ENCODE measurements around the gene BNC2. TPM values are rescaled to one million over a fixed set of nuclear protein-coding genes. Genes with fewer than 3 reads are reported as not detected.

BNC2 gene
- total RNA-seq, 2 experiments from 2014 or later = not detected

- intact Hi-C loops (cut with micrococcal nuclease) = no loop called here
- no peak overlapping the region for H3K4me3 Mint-ChIP-seq
- no peaks in the 10 kb centered on the region for H3K9me3 Mint-ChIP-seq
- no peak for DNase-seq
- H3K27me3 Mint-ChIP-seq (ENCODE audit: low read depth) = no peaks in the 10 kb centered on the region
- no peaks in the 10 kb centered on the region for H3K4me1 Mint-ChIP-seq (ENCODE audit: low read depth)
- H3K36me3 Mint-ChIP-seq (ENCODE audit: low read depth) = no peaks in the 10 kb centered on the region
- no peak overlapping the region for H3K27ac Mint-ChIP-seq
- CTCF ChIA-PET = no interaction called here
These were observed 230.8 kb downstream of the BNC2 start for GRCh38 chr9:16639644-16640043.

DNA sequence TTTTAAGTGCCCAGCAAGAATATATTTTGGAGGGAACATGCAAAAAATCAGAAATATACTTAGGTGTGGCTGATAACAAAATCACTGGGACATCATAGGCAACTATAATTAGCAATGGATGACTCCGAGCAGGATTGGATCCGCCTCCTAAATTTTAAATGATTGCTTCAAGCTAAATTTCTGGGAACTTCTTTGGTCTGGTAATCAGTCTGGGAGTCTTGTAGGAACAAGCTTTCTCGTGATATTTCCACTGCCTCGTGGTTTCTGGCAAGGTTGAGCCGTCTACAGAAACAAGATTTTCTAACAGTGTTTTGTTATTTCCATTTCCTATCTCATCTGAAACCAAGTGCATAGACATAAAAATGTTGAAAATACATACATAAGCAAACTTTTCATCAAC is 232.6 kb downstream of the BNC2 start:
- no peaks in the 10 kb centered on the region for H3K36me3 Mint-ChIP-seq (ENCODE audit: low read depth)
- no peaks in the 10 kb centered on the region for H3K27me3 Mint-ChIP-seq (ENCODE audit: low read depth)
- H3K4me3 Mint-ChIP-seq = no peak overlapping the region
- H3K9me3 Mint-ChIP-seq = no peaks in the 10 kb centered on the region
- no peak overlapping the region for H3K27ac Mint-ChIP-seq
- H3K4me1 Mint-ChIP-seq (ENCODE audit: low read depth) = no peaks in the 10 kb centered on the region
- CTCF ChIA-PET = no interaction called here
- no peak for DNase-seq
- intact Hi-C loops (cut with micrococcal nuclease) = no loop called here

GRCh38 chr9:16637218-16637617 is 233.3 kb downstream of the BNC2 start:
- no peak for DNase-seq
- intact Hi-C loops (cut with micrococcal nuclease) = no loop called here
- no peaks in the 10 kb centered on the region for H3K9me3 Mint-ChIP-seq
- CTCF ChIA-PET = interaction anchor here (0.6 kb wide), 1 partner anchor 13 kb away, joined by 3 read pairs; no protein-coding TSS in a partner anchor
- no peak overlapping the region for H3K4me3 Mint-ChIP-seq
- H3K36me3 Mint-ChIP-seq (ENCODE audit: low read depth) = no peaks in the 10 kb centered on the region
- no peaks in the 10 kb centered on the region for H3K4me1 Mint-ChIP-seq (ENCODE audit: low read depth)
- H3K27ac Mint-ChIP-seq = no peak overlapping the region
- H3K27me3 Mint-ChIP-seq (ENCODE audit: low read depth) = no peaks in the 10 kb centered on the region

DNA sequence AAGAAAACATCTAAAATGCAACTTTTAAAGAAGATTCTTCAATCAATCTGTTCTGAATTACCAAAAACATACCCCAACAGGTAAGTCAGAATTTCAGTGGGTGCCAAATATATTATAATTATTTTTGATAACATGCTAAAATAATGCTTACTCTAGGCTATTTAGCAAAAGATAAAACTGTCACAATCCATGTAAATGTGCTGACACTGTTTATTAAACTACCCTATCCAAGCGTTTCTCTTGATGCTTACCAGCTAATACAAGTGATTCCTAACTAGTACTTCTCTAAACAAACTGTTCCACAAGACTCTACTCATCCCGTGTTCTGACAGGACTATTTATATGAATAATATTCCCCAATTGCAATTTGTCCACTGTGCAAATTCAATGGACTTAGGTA is 236.7 kb downstream of the BNC2 start:
- Mint-ChIP-seq H3K27me3 (ENCODE audit: low read depth) (no peaks in the 10 kb centered on the region), H3K9me3 (no peaks in the 10 kb centered on the region), H3K4me3 (no peak overlapping the region), H3K36me3 (ENCODE audit: low read depth) (no peaks in the 10 kb centered on the region), H3K27ac (no peak overlapping the region), H3K4me1 (ENCODE audit: low read depth) (no peaks in the 10 kb centered on the region)
- CTCF ChIA-PET = no interaction called here
- intact Hi-C loops (cut with micrococcal nuclease) = no loop called here
- no peak for DNase-seq

- intact Hi-C loops (cut with micrococcal nuclease) = no loop called here
- Mint-ChIP-seq H3K4me3 (no peak overlapping the region), H3K27me3 (ENCODE audit: low read depth) (no peaks in the 10 kb centered on the region), H3K27ac (no peak overlapping the region), H3K9me3 (no peaks in the 10 kb centered on the region), H3K36me3 (ENCODE audit: low read depth) (no peaks in the 10 kb centered on the region), H3K4me1 (ENCODE audit: low read depth) (no peaks in the 10 kb centered on the region)
- CTCF ChIA-PET = no interaction called here
- DNase-seq = no peak
These were observed 242.1 kb downstream of the BNC2 start for GRCh38 chr9:16628413-16628812.

- no peaks in the 10 kb centered on the region for H3K4me1 Mint-ChIP-seq (ENCODE audit: low read depth)
- H3K4me3 Mint-ChIP-seq = no peak overlapping the region
- DNase-seq = no peak
- CTCF ChIA-PET = no interaction called here
- H3K36me3 Mint-ChIP-seq (ENCODE audit: low read depth) = no peaks in the 10 kb centered on the region
- intact Hi-C loops (cut with micrococcal nuclease) = no loop called here
- no peaks in the 10 kb centered on the region for H3K9me3 Mint-ChIP-seq
- H3K27me3 Mint-ChIP-seq (ENCODE audit: low read depth) = no peaks in the 10 kb centered on the region
- no peak overlapping the region for H3K27ac Mint-ChIP-seq
These were observed 242.5 kb downstream of the BNC2 start for GRCh38 chr9:16627967-16628366.

DNA sequence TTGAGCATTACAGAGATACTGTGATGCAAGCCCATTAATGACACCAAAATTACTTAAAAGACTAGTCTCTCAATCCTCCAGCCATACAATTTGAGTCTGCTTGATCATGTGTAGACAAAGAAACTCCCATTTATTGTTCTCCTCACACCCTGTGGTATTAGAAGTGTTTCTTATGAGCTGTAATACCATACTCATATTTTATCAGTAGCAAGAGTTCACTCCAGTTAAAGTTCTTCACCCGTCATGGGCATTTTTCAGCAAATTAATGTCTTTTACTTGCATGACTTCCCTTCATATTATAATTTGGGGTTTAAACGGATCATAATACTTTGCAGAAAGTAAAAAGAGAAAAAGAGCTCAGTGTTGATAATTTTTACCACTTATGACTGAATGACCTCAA is 242.9 kb downstream of the BNC2 start:
- Mint-ChIP-seq H3K27ac (no peak overlapping the region), H3K27me3 (ENCODE audit: low read depth) (no peaks in the 10 kb centered on the region), H3K36me3 (ENCODE audit: low read depth) (no peaks in the 10 kb centered on the region), H3K4me1 (ENCODE audit: low read depth) (no peaks in the 10 kb centered on the region), H3K4me3 (no peak overlapping the region), H3K9me3 (no peaks in the 10 kb centered on the region)
- intact Hi-C loops (cut with micrococcal nuclease) = no loop called here
- no peak for DNase-seq
- CTCF ChIA-PET = no interaction called here

DNA sequence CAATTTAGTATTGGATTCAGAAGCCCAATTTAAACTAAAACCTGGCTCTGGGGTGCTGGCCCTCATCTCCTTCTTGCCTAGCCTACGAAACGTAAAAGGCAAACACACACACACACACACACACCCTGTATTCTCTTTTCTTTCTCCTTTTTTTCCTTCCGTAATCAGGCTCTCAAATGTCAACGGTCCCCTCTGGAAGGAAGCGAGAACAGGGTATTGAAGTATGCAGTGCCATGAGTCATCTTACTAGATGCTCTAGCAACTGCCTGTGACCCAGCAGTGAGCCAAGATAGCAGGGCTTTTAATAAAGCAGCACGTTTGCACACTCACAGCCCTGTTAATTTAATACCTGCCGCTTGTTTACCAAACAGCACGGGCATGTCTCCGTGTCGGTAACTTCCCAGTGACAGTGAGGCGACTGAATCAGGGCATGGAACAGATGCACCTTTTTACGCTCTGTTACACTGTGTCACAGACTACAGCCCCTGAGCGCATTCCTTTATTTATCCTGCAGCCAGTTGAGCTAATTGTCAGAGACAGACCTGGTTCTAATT is 243.8 kb downstream of the BNC2 start:
- H3K4me3 Mint-ChIP-seq = no peak overlapping the region
- no peaks in the 10 kb centered on the region for H3K36me3 Mint-ChIP-seq (ENCODE audit: low read depth)
- no peaks in the 10 kb centered on the region for H3K9me3 Mint-ChIP-seq
- CTCF ChIA-PET = no interaction called here
- H3K27ac Mint-ChIP-seq = no peak overlapping the region
- H3K4me1 Mint-ChIP-seq (ENCODE audit: low read depth) = no peaks in the 10 kb centered on the region
- intact Hi-C loops (cut with micrococcal nuclease) = no loop called here
- no peaks in the 10 kb centered on the region for H3K27me3 Mint-ChIP-seq (ENCODE audit: low read depth)
- DNase-seq = no peak

DNA sequence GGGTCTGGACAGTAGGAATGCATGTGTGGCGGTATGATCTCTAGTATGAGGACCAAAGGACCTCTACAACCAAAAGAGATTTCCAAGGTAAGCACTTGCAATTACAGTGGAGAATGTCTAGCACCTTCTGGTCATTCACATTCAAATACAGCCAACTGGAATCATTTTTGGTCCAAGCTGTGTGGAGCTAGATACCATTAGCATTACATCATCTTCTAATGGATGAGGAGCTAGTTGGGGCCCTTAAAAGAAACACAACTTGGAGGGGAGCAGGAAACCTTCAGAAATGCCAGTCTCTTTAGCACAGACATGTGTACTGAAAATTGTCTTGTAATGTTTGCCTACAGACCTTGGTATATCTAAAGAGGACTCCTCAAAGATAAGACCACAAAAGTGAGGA is 244.7 kb downstream of the BNC2 start:
- intact Hi-C loops (cut with micrococcal nuclease) = no loop called here
- no peak overlapping the region for H3K4me3 Mint-ChIP-seq
- H3K9me3 Mint-ChIP-seq = no peaks in the 10 kb centered on the region
- H3K36me3 Mint-ChIP-seq (ENCODE audit: low read depth) = no peaks in the 10 kb centered on the region
- no peak for DNase-seq
- H3K4me1 Mint-ChIP-seq (ENCODE audit: low read depth) = no peaks in the 10 kb centered on the region
- H3K27ac Mint-ChIP-seq = no peak overlapping the region
- H3K27me3 Mint-ChIP-seq (ENCODE audit: low read depth) = no peaks in the 10 kb centered on the region
- CTCF ChIA-PET = no interaction called here

- no peak overlapping the region for H3K27ac Mint-ChIP-seq
- no peak overlapping the region for H3K4me3 Mint-ChIP-seq
- intact Hi-C loops (cut with micrococcal nuclease) = no loop called here
- no peaks in the 10 kb centered on the region for H3K4me1 Mint-ChIP-seq (ENCODE audit: low read depth)
- DNase-seq = no peak
- CTCF ChIA-PET = no interaction called here
- no peaks in the 10 kb centered on the region for H3K9me3 Mint-ChIP-seq
- H3K27me3 Mint-ChIP-seq (ENCODE audit: low read depth) = no peaks in the 10 kb centered on the region
- H3K36me3 Mint-ChIP-seq (ENCODE audit: low read depth) = no peaks in the 10 kb centered on the region
These were observed 245.3 kb downstream of the BNC2 start for GRCh38 chr9:16625161-16625631.

- Mint-ChIP-seq H3K4me1 (ENCODE audit: low read depth) (no peaks in the 10 kb centered on the region), H3K36me3 (ENCODE audit: low read depth) (no peaks in the 10 kb centered on the region), H3K9me3 (no peaks in the 10 kb centered on the region), H3K27me3 (ENCODE audit: low read depth) (no peaks in the 10 kb centered on the region), H3K4me3 (no peak overlapping the region), H3K27ac (no peak overlapping the region)
- intact Hi-C loops (cut with micrococcal nuclease) = no loop called here
- DNase-seq = no peak
- CTCF ChIA-PET = no interaction called here
These were observed 245.7 kb downstream of the BNC2 start for GRCh38 chr9:16624744-16625117.

DNA sequence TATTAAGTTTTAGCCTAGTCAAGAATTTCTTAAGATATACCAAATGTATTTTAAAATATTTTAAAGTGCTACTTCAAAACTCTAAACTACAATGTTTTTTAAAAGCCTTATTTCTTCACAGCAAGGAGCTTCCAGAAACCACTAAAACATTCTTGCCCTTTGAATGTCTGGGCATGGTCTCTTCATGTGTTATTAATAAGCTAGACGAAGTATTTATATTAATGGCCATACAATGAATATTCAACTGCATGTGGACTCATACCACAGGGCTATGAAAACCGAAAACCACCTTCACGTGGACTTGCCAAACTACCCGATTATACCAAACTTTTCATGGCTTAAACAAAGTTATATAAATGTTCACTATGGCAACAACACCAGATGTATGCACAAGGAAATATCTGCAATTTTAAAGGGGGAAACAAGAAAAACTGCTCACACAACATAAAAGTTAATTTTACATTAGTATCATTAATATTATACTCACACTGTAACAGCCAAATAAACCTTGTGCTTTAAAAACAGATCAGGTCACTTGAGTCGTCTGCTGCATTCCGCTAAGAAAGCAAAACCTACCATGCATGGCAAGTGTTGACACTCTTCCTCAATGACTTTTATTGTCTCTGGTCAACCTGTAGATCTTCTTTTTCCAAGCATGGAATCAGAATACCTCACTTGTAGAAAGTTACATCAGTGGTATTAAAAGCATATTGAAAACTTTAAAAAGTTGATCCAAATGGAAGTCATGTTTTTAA is 246.3 kb downstream of the BNC2 start:
- CTCF ChIA-PET = no interaction called here
- DNase-seq = no peak
- Mint-ChIP-seq H3K9me3 (no peaks in the 10 kb centered on the region), H3K4me3 (no peak overlapping the region), H3K27me3 (ENCODE audit: low read depth) (no peaks in the 10 kb centered on the region), H3K27ac (no peak overlapping the region), H3K4me1 (ENCODE audit: low read depth) (no peaks in the 10 kb centered on the region), H3K36me3 (ENCODE audit: low read depth) (no peaks in the 10 kb centered on the region)
- intact Hi-C loops (cut with micrococcal nuclease) = no loop called here

DNA sequence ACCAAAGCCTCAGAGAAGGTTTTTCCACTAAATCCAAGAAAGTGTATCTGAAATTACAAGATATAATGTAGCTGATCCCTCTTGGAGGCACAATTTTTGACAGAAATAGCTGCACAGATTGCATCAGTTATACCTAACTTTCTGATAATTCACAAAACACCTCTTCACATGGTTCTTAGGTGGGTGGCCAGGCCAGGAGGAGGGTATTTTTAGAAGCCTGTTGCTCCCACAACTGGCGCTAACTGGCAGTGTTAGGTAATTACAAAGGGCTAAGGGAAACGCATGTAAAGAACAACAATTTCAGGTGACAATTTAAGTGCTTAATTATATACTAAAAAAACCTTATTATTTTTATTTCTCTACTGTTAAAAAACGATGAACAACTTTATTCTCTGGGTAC is 247.9 kb downstream of the BNC2 start:
- Mint-ChIP-seq H3K4me1 (ENCODE audit: low read depth) (no peaks in the 10 kb centered on the region), H3K36me3 (ENCODE audit: low read depth) (no peaks in the 10 kb centered on the region), H3K4me3 (no peak overlapping the region), H3K27ac (no peak overlapping the region), H3K9me3 (peaks cover 1% of the 10 kb centered on the region), H3K27me3 (ENCODE audit: low read depth) (no peaks in the 10 kb centered on the region)
- no peak for DNase-seq
- intact Hi-C loops (cut with micrococcal nuclease) = no loop called here
- CTCF ChIA-PET = no interaction called here
